Coronary artery (tissue), 2 donors: ENCODE measurements around the gene ADAD1.

Experiments
- DNase-seq: peaks from one replicate; pipeline ENCODE4 v3.0.0-alpha.2; 2017; ENCODE audit warnings: low spot score
- H3K27ac ChIP-seq, 2 donors: fragments of 200-600 bp; sonication (generic); one replicate each; pipeline ENCODE4 v1.5.1; 2016 to 2019
- H3K4me3 ChIP-seq: fragments of 200-600 bp; sonication (generic); 2 replicates; pipeline ENCODE4 v1.5.1; 2016; ENCODE audit warnings: mild to moderate bottlenecking, moderate library complexity
- TF ChIP-seq, protein P1 (sequence below): fragments of 200-600 bp; sonication (generic); IDR thresholded peaks from one replicate; pipeline ENCODE4 v1.5.1; 2019; ENCODE audit warnings: antibody characterized with exemption

ADAD1 gene

DNA sequence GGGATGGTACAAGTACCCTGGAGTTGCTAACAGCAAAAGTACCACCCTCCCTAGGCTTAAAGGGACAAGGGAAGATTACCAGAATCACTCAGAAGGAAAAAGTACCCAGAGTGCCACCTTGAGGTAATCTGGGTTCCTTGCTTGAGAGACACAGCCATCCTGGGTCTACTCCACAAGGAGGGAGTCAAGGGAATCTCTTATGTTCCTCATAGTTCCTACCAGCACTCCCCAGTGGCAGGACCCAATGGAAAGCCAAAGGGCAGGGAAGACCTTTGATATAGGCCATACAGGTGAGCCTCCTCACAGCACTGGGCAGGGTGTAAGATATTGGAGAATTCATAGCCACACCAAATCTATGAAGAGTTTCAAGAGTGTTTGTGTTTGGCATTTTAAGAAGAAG, 72.0 kb downstream of the ADAD1 start:
- Histone ChIP-seq H3K4me3 (no peak overlapping the region), H3K27ac (no peak overlapping the region)
- no peak for DNase-seq
- TF ChIP-seq, protein P1, sequence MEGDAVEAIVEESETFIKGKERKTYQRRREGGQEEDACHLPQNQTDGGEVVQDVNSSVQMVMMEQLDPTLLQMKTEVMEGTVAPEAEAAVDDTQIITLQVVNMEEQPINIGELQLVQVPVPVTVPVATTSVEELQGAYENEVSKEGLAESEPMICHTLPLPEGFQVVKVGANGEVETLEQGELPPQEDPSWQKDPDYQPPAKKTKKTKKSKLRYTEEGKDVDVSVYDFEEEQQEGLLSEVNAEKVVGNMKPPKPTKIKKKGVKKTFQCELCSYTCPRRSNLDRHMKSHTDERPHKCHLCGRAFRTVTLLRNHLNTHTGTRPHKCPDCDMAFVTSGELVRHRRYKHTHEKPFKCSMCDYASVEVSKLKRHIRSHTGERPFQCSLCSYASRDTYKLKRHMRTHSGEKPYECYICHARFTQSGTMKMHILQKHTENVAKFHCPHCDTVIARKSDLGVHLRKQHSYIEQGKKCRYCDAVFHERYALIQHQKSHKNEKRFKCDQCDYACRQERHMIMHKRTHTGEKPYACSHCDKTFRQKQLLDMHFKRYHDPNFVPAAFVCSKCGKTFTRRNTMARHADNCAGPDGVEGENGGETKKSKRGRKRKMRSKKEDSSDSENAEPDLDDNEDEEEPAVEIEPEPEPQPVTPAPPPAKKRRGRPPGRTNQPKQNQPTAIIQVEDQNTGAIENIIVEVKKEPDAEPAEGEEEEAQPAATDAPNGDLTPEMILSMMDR = no peak

DNA sequence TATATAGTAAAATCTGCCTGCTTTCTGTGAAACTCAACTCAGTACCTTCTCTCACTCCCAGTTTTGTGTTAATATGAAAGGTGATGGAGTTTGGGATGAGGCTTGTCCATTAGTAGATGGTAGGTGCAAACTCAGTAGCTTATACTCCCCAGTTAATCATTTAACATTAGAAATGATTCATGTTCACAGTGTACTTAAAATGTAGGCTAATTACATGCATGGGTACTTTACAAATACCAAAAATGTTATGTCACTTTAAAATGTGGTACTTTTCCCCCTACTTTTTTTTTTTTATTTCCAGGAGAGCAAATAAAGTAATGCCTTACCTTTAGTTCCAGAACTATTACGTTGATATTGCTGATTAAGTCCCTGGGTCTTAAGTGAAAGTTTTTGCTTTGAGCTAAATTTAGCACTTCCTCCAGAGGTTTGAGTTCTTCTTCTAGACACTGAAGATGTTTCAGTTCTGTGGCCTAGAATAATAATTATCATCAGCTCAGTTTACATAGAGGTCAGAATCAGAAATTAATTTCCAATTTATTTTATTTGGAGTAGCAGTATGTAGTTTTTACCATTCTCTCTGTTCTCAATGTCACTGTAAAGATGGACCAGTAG, 74.7 kb downstream of the ADAD1 start:
- no peak for DNase-seq
- Histone ChIP-seq H3K27ac (no peak overlapping the region), H3K4me3 (no peak overlapping the region)
- TF ChIP-seq, protein P1 = no peak

DNA sequence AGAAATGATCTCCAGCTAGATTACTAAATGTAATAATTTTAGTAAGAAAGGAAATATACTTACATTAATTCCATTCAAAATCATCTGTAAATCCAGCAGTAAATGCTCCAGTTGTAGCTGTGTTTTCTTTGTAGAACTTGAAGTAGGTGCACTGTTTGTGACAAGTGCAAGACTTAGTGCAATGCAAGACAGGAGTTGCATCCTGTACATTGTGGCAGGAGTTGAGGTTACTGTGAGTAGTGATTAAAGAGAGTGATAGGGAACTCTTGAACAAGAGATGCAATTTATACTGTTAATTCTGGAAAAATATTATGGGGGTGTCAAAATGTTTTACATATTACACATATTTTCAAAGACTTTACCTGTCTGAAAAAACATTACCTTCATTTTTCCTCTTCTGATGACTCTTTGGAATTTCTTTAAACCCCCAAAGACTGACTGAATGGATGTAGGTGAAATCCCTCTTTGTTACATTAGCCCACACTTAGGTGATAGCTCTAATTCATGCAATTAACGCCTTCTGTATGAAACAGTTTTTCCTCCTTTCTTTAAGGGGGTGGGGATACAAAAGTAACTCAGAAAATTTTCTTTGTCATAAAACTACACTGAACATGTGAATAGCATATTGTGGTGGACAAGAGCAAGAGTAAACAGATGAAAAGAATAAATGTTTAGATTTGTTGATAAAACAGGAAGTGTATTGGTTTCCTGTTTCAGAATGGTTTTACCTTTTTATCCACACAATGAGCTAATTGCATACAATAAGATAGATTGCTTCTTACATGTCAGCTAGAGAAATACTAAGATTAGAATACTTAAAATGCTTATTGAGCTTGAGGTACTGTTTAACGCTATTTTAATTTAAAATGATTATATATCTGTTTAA, 77.7 kb downstream of the ADAD1 start, which contains the start of gene IL2:
TSS of gene IL2 (minus strand) at position 495 of the 886 bp plus-strand sequence. CDS start at position 210, 285 bp downstream.
- TF ChIP-seq, protein P1 = no peak
- no peak within 1 kb of the TSS for H3K27ac ChIP-seq

DNA sequence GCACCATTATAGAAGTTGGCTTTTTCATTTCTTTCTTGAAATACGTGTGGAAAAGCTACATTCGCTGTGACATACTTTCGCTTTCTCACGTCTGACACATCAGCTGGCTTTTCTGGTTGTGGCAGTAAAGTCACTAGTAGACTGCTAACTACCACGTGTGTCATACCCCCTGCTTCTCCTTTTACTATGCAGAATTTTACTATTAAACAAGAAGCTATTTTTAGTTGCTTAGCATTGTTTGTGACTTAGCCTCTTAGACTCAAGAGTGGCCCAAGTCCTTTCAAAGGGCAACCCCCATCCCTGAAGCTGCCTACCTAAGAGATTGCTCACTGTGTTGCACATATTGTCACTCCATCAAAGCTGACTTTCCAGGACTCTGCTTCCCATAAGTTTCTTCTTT, 79.8 kb downstream of the ADAD1 start:
- TF ChIP-seq, protein P1 = no peak
- Histone ChIP-seq H3K27ac (no peak overlapping the region), H3K4me3 (peak overlapping the region; percentile 7)
- DNase-seq = no peak

More for the DNA sequence above, 77.7 kb downstream of the ADAD1 start, which contains the start of gene IL2:
- no peak for DNase-seq
- no peak within 1 kb of the TSS for H3K4me3 ChIP-seq

DNA sequence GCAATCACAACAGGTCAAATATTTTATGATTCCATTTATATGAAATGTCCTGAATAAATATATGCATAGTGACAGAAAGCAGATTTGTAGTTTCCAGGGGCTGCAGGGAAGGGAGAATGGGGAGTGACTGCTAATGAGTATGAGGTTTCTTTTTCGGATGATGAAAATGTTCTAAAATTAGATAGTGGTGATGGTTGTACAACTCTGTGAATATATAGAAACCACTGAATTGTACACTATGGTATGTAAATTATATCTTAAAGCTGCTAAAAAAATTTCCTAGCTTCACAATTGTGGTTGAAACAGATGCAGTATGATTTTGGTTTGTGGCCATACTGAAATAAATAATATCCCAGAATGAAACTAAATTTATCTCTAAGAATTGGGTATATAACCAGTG, 90.6 kb downstream of the ADAD1 start:
- DNase-seq = no peak
- H3K27ac ChIP-seq = no peak overlapping the region
- H3K4me3 ChIP-seq = no peak overlapping the region
- TF ChIP-seq, protein P1 = no peak

DNA sequence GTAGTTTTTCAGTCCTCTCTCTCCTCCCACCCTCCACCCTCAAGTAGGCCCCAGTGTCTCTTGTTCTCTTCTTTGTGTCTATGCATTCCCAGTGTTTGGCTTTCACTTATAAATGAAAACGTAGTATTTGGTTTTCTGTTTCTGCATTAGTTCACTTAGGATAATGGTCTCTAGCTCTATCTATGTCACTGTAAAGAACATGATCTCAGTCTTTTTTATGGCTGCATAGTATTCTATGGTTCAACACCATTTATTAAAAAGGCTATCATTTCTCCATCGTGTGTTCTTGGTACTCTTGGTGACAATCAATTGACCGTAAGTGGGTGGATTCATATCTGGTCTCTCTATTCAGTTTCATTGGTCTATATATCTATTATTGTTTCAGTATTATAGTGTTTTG, 96.4 kb downstream of the ADAD1 start:
- Histone ChIP-seq H3K27ac (no peak overlapping the region), H3K4me3 (no peak overlapping the region)
- TF ChIP-seq, protein P1 = no peak
- DNase-seq = no peak

DNA sequence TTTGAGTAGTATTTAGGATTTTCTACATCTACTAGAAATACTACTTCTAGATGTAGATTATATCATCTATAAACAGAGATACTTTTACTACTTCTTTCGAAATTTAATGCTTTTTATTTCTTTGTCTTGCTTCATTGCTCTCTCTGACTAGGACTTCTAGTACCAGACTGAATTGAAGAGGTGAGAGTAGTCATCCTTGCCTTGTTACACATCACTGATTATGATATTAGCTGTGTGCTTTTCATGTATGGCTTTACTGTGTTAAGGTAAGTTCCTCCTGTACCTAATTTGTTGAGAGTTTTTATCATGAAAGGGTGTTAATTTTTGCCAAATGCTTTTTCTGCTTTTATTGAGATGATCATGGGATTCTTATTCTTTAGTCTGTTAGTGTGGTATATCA, 97.3 kb downstream of the ADAD1 start:
- TF ChIP-seq, protein P1 = no peak
- no peak for DNase-seq
- H3K27ac ChIP-seq = no peak overlapping the region
- no peak overlapping the region for H3K4me3 ChIP-seq
